GM23248 (cell line): Measurements from ENCODE around the gene GLRX. TPM values are rescaled to one million over a fixed set of nuclear protein-coding genes. Genes with fewer than 3 reads are reported as not detected.

Experiments used
- DNase-seq: peaks from one replicate; pipeline ENCODE4 v3.0.0-alpha.2; 2015
- H2AFZ ChIP-seq: fragments of 200-600 bp; sonication (generic); 2 replicates; pipeline ENCODE4 v1.6.1; 2016; ENCODE audit warnings: antibody characterized with exemption
- H3F3A ChIP-seq: fragments of 200-600 bp; sonication (generic); 2 replicates; pipeline ENCODE4 v1.6.1; 2016; ENCODE audit warnings: mild to moderate bottlenecking, antibody characterized with exemption, mixed run types; ENCODE audit not compliant: insufficient read depth
- H3K27ac ChIP-seq: fragments of 200-600 bp; sonication (generic); 2 replicates; pipeline ENCODE4 v1.5.1; 2016; ENCODE audit warnings: mild to moderate bottlenecking
- H3K27me3 ChIP-seq: fragments of 200-600 bp; sonication (generic); replicated peaks from 2 replicates; pipeline ENCODE4 v1.6.1; 2016; ENCODE audit warnings: mild to moderate bottlenecking; ENCODE audit not compliant: insufficient read depth
- H3K36me3 ChIP-seq: fragments of 200-600 bp; sonication (generic); 2 replicates; pipeline ENCODE4 v1.6.1; 2016; ENCODE audit warnings: low read depth, mild to moderate bottlenecking
- H3K4me1 ChIP-seq: fragments of 200-600 bp; sonication (generic); 2 replicates; pipeline ENCODE4 v1.6.1; 2016; ENCODE audit warnings: mild to moderate bottlenecking; ENCODE audit not compliant: insufficient read depth
- H3K4me2 ChIP-seq: fragments of 200-600 bp; sonication (generic); one replicate; pipeline ENCODE4 v1.6.1; 2016; ENCODE audit warnings: mild to moderate bottlenecking; ENCODE audit not compliant: unreplicated experiment
- H3K4me3 ChIP-seq: fragments of 200-600 bp; sonication (generic); 2 replicates; pipeline ENCODE4 v1.5.1; 2016; ENCODE audit warnings: mild to moderate bottlenecking
- H3K79me2 ChIP-seq: fragments of 200-600 bp; sonication (generic); 2 replicates; pipeline ENCODE4 v1.6.1; 2016; ENCODE audit warnings: mild to moderate bottlenecking; ENCODE audit not compliant: insufficient read depth
- H3K9ac ChIP-seq: fragments of 200-600 bp; sonication (generic); 2 replicates; pipeline ENCODE4 v1.6.1; 2016; ENCODE audit warnings: mild to moderate bottlenecking
- H3K9me2 ChIP-seq: fragments of 200-600 bp; sonication (generic); 2 replicates; pipeline ENCODE4 v1.6.1; 2016; ENCODE audit warnings: mixed run types, mild to moderate bottlenecking, moderate library complexity; ENCODE audit not compliant: insufficient read depth
- H3K9me3 ChIP-seq: fragments of 200-600 bp; sonication (generic); one replicate; pipeline ENCODE4 v1.6.1; 2017; ENCODE audit warnings: low read depth
- H4K20me1 ChIP-seq: fragments of 200-600 bp; sonication (generic); 2 replicates; pipeline ENCODE4 v1.6.0; 2016; ENCODE audit not compliant: insufficient read depth
- EZH2 ChIP-seq: fragments of 200-600 bp; sonication (generic); IDR thresholded peaks from 2 replicates; pipeline ENCODE4 v1.6.1; 2018; ENCODE audit warnings: antibody characterized with exemption, mild to moderate bottlenecking; ENCODE audit not compliant: insufficient read depth, poor library complexity, severe bottlenecking
- EZH2phosphoT487 ChIP-seq: fragments of 200-600 bp; sonication (generic); IDR thresholded peaks from 2 replicates; pipeline ENCODE4 v1.6.1; 2018; ENCODE audit warnings: antibody characterized with exemption, moderate library complexity, mild to moderate bottlenecking, low read depth; ENCODE audit not compliant: insufficient read depth
- WGBS, 2 experiments: methylation state at CpG; one replicate each; pipeline ENCODE4 v1.1.6; 2015 to 2017; ENCODE audit warnings: low lambda C conversion rate in 2 of 2, low coverage in 1 of 2; ENCODE audit errors: missing lambda C conversion rate in 2 of 2; 5-methylcytosine and 5-hydroxymethylcytosine counted together
- in situ Hi-C: fragments of 300-500 bp; cut with MboI; formaldehyde crosslinking; loops from 2 replicates; pipeline ENCODE4 v1.15.0; 2020
- polyA plus RNA-seq: library from polyadenylated mRNA; unstranded; fragments of >200 nt; fragmentation: Nextera tagmentation; extraction: Ambion mirVana; gene quantifications from 2 replicates; pipeline ENCODE4 v1.2.1, GENCODE V29; 2016
- total RNA-seq: library from RNA; depleted of rRNA; stranded (reverse); fragments of >200 nt; shearing (Covaris generic); gene quantifications from 2 replicates; pipeline ENCODE4 v1.2.3, GENCODE V29; 2014

GLRX gene
- total and polyA plus RNA-seq, 2 experiments from 2014 or later = 144 to 316 TPM

DNA sequence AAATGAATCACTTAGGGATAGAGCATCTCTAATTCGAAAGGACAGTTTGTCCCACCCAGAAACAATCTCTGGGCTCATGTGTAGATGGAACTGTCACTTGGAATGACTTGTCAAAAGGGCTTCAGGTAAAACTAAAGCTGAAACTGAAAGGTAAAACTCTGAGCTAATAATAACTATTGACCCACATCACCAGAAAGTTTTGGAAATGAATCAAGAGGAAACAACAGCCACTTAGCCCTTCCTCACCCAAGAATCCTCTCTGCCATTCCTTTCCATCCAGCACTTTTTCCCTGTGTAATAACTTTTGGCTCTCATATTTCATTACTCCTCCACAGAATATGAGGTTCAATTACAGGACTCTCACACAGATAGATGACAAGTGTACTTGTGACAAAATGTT is 14.0 kb upstream of the GLRX start:
- H3K79me2 ChIP-seq = no peaks in the 10 kb centered on the region
- no peaks in the 10 kb centered on the region for H3K36me3 ChIP-seq
- peak overlapping the region; percentile 95; the same call in 1 of the 2 replicates for H3K9ac ChIP-seq
- no peaks in the 10 kb centered on the region for H3K9me2 ChIP-seq
- in situ Hi-C loops = no loop called here
- peak overlapping the region; percentile 96 for H3K27ac ChIP-seq
- no peaks in the 10 kb centered on the region for H3K27me3 ChIP-seq
- peaks cover 31% of the 10 kb centered on the region for H3K4me1 ChIP-seq
- no peaks in the 10 kb centered on the region for H4K20me1 ChIP-seq
- H3F3A ChIP-seq = peaks cover 27% of the 10 kb centered on the region
- H2AFZ ChIP-seq = no peak overlapping the region
- H3K9me3 ChIP-seq = no peaks in the 10 kb centered on the region
- no peak for TF ChIP-seq EZH2phosphoT487
- TF ChIP-seq EZH2 = no peak
- H3K4me3 ChIP-seq = peak overlapping the region; percentile 91
- DNase-seq = no peak
- WGBS, 2 experiments = 88 to 100% methylated on average over 1 of the region's 1 CpG
- peak overlapping the region; percentile 99 for H3K4me2 ChIP-seq

DNA sequence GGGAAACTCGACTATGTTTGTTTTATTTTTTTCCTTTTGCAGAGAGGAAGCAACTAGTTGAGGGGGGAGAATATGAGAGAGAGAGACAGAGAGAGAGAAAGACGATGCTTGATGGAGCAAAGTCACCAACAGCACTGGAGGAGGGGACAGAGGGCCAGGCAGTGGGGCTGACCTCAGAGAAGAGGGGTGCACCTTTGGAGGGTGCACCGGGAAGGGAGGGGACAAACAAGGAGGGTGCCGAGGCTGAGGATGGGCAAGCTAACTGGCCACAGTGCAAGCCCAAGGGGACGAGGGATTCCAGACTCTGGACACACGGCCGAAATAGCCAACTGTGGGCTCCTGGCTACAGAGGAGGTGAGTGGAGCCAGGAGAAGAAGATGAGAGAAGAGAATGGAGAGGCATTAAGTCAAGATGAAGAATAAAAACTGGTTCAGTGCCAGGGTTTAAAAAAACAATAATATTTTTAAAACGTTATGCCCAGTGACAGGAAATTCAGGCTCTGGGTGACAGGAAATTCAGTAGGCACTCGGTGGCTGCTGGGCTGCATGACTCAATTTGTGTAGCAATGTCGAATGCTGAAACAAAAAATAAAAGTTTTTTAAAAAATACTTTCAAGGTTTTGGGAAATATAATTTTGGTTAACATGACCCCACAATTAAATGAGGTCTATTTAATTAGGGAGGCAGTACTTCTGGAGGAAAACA is 13.3 kb upstream of the GLRX start:
- Histone ChIP-seq H2AFZ (peak overlapping the region; percentile 57), H3K4me3 (peak overlapping the region; percentile 91), H4K20me1 (no peaks in the 10 kb centered on the region), H3K36me3 (no peaks in the 10 kb centered on the region), H3K4me1 (peaks cover 24% of the 10 kb centered on the region), H3K9ac (peak overlapping the region; percentile 95), H3K9me3 (no peaks in the 10 kb centered on the region), H3K27ac (peak overlapping the region; percentile 96), H3K27me3 (no peaks in the 10 kb centered on the region), H3K9me2 (no peaks in the 10 kb centered on the region), H3K4me2 (peak overlapping the region; percentile 99), H3F3A (peaks cover 20% of the 10 kb centered on the region), H3K79me2 (no peaks in the 10 kb centered on the region)
- TF ChIP-seq EZH2phosphoT487 (no peak), EZH2 (no peak)
- 22 to 32% methylated on average over 10 of the region's 10 CpGs for whole genome bisulfite sequencing, 2 experiments
- in situ Hi-C loops = no loop called here
- peak; percentile 59 for DNase-seq

DNA sequence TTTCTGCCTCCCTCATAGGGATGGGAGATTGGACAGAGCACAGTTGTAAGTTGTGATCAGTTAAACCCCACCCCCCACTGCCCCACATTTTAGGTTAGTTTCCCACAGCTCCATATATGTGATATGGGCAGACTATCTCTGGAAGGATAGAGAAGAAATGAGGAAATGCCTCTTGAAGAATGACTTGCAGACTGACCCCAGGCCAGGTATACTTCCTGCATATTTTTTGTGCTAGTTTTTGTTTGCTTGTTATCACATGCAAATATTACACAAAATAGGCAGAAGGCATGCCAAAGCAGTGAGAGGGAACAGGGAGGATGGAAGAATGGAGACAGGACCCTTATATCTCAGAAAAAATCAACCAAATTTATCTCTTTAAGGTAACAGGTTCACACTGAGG is 10.1 kb upstream of the GLRX start:
- peaks cover 24% of the 10 kb centered on the region for H3K4me1 ChIP-seq
- H3K9me3 ChIP-seq = no peaks in the 10 kb centered on the region
- H3K27me3 ChIP-seq = no peaks in the 10 kb centered on the region
- no peaks in the 10 kb centered on the region for H3K9me2 ChIP-seq
- H3K36me3 ChIP-seq = no peaks in the 10 kb centered on the region
- no peaks in the 10 kb centered on the region for H3K79me2 ChIP-seq
- TF ChIP-seq EZH2phosphoT487 = no peak
- no peak for TF ChIP-seq EZH2
- no peak overlapping the region for H3K4me3 ChIP-seq
- H2AFZ ChIP-seq = no peak overlapping the region
- no peak overlapping the region for H3K27ac ChIP-seq
- in situ Hi-C loops = no loop called here
- no peak overlapping the region for H3K9ac ChIP-seq
- H3K4me2 ChIP-seq = no peak overlapping the region
- no peak for DNase-seq
- H4K20me1 ChIP-seq = no peaks in the 10 kb centered on the region
- peaks cover 19% of the 10 kb centered on the region for H3F3A ChIP-seq

DNA sequence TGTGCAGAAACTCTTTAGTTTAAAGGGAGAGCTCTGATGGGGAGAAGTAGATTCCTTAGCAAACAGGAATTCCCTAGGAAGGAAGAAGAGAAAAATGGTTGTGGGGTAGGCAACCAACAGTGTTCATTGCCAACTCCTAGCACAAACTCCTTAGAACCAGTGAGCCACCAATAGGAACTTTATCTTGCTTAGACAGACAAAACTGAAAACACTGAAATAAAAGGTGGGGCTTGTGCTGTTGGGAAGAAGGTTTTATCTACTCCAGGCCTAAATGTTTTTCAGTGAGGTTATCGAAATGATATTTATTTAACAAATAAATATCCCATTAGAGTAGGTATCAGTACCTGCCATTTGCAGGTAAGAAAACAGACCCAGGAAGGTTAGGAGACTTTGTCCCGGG is 7.7 kb upstream of the GLRX start:
- H3K27ac ChIP-seq = no peak overlapping the region
- DNase-seq = no peak
- H3K4me2 ChIP-seq = no peak overlapping the region
- H4K20me1 ChIP-seq = no peaks in the 10 kb centered on the region
- H3K4me1 ChIP-seq = peaks cover 6% of the 10 kb centered on the region; the same call in 1 of the 2 replicates
- H3K79me2 ChIP-seq = no peaks in the 10 kb centered on the region
- no peak overlapping the region for H2AFZ ChIP-seq
- no peak overlapping the region for H3K9ac ChIP-seq
- 83 to 98% methylated on average over 2 of the region's 2 CpGs for WGBS, 2 experiments
- no peaks in the 10 kb centered on the region for H3K36me3 ChIP-seq
- TF ChIP-seq EZH2 (no peak), EZH2phosphoT487 (no peak)
- in situ Hi-C loops = no loop called here
- H3K9me2 ChIP-seq = no peaks in the 10 kb centered on the region
- H3K9me3 ChIP-seq = no peaks in the 10 kb centered on the region
- H3K27me3 ChIP-seq = no peaks in the 10 kb centered on the region
- no peak overlapping the region for H3K4me3 ChIP-seq
- H3F3A ChIP-seq = 0 out of 2 replicates have a peak, but pooled peaks cover 6% of the 10 kb centered on the region
